BLaER1 treated with 17β-estradiol and CSF1 and Interleukin-3, amounts not matched to agents 10 nM and 100 nM (cell line): ENCODE results near the gene TANGO2.

Source experiments
- H3K27ac ChIP-seq, 11 experiments: shearing (Covaris generic); formaldehyde crosslinking; 2 replicates each; pipeline ENCODE4 v1.8.1; 2022
- H3K27me3 ChIP-seq, 11 experiments: shearing (Covaris generic); formaldehyde crosslinking; 2 replicates each; pipeline ENCODE4 v1.8.1; 2022
- H3K36me3 ChIP-seq, 11 experiments: shearing (Covaris generic); formaldehyde crosslinking; 2 replicates each; pipeline ENCODE4 v1.8.1; 2022
- H3K4me1 ChIP-seq, 10 experiments: shearing (Covaris generic); formaldehyde crosslinking; 2 replicates each; pipeline ENCODE4 v1.8.1; 2022
- H3K4me2 ChIP-seq, 11 experiments: shearing (Covaris generic); formaldehyde crosslinking; 2 replicates each; pipeline ENCODE4 v1.8.1; 2022
- H3K4me3 ChIP-seq, 10 experiments: shearing (Covaris generic); formaldehyde crosslinking; 2 replicates each; pipeline ENCODE4 v1.8.1; 2022
- H3K9ac ChIP-seq, 11 experiments: shearing (Covaris generic); formaldehyde crosslinking; 2 replicates each; pipeline ENCODE4 v1.8.1; 2022
- H3K9me3 ChIP-seq, 11 experiments: shearing (Covaris generic); formaldehyde crosslinking; replicated peaks in 1 of 11; 2 replicates each; pipeline ENCODE4 v1.8.1; 2022
- H4K20me1 ChIP-seq, 11 experiments: shearing (Covaris generic); formaldehyde crosslinking; 2 replicates each; pipeline ENCODE4 v1.8.1; 2022
- Cebpa-rat ChIP-seq, 11 experiments: shearing (Covaris generic); IDR thresholded peaks; 2 replicates each; pipeline ENCODE4 v1.8.1; 2022

Gene TANGO2

GRCh38 chr22:20032407-20032991 lies 11.6 kb downstream of the TANGO2 start:
- TF ChIP-seq Cebpa-rat (IDR thresholded peaks at IDR 0.05), result no peak
- Histone ChIP-seq H3K27ac (peak overlapping the region in 9 of 11 experiments; percentile 40 to 95 (median 86); a peak in 18 of 22 replicates), H3K9me3 (peaks cover 0 to 43% (median 39%) of the 10 kb centered on the region in 11 experiments; a peak in 18 of 22 replicates), H4K20me1 (peaks cover 0 to 100% (median 13%) of the 10 kb centered on the region in 11 experiments; a peak in 13 of 22 replicates), H3K36me3 (peaks cover 21 to 59% (median 32%) of the 10 kb centered on the region in 11 experiments; a peak in 20 of 22 replicates), H3K4me1 (peaks cover 96 to 100% (median 98%) of the 10 kb centered on the region in 10 experiments), H3K4me3 (peak overlapping the region in 6 of 10 experiments; percentile 6 to 33 (median 26); a peak in 6 of 20 replicates), H3K4me2 (peak overlapping the region; percentile 43 to 94 (median 88)), H3K27me3 (no peaks in the 10 kb centered on the region), H3K9ac (peak overlapping the region in 9 of 11 experiments; percentile 16 to 81 (median 69); a peak in 17 of 22 replicates)

- H3K4me3 ChIP-seq, result peak overlapping the region in 5 of 10 experiments; percentile 2 to 35 (median 13); a peak in 6 of 20 replicates
- peak overlapping the region in 10 of 11 experiments; percentile 7 to 95 (median 83); a peak in 19 of 22 replicates for H3K27ac ChIP-seq
- H3K27me3 ChIP-seq, result no peaks in the 10 kb centered on the region
- peak overlapping the region in 10 of 11 experiments; percentile 16 to 81 (median 64); a peak in 17 of 22 replicates for H3K9ac ChIP-seq
- peaks cover 96 to 100% (median 99%) of the 10 kb centered on the region in 10 experiments for H3K4me1 ChIP-seq
- H3K9me3 ChIP-seq, result peaks cover 0 to 43% (median 39%) of the 10 kb centered on the region in 11 experiments; a peak in 18 of 22 replicates
- peaks cover 0 to 100% (median 11%) of the 10 kb centered on the region in 11 experiments; a peak in 11 of 22 replicates for H4K20me1 ChIP-seq
- TF ChIP-seq Cebpa-rat (IDR thresholded peaks at IDR 0.05), result no peak
- H3K36me3 ChIP-seq, result peaks cover 21 to 63% (median 32%) of the 10 kb centered on the region in 11 experiments; a peak in 20 of 22 replicates
- peak overlapping the region; percentile 43 to 94 (median 88) for H3K4me2 ChIP-seq
Measured at GRCh38 chr22:20033045-20033706, 12.3 kb downstream of the TANGO2 start.

DNA sequence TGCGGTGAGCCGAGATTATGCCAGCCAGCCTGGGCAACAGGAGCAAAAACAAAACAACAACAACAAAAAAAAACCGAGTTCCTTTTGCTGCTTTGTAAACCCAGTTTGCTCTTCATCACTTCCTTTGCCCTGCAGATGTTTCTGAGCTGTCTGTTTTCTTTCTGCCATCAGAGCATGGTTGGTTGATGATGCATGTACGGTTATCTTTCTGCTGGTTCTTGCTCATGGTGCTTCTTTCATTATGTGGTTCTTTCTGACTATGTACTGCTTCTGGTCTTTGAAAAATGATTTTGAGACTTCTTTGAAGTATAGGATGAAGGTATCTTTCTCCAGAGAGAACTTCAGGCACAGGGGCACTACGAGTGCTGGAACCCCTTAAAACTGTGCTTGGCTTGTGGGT lies 13.2 kb downstream of the TANGO2 start:
- H3K9ac ChIP-seq, result peak overlapping the region in 9 of 11 experiments; percentile 18 to 82 (median 69); a peak in 16 of 22 replicates
- TF ChIP-seq Cebpa-rat (IDR thresholded peaks at IDR 0.05), result peak in 1 of 11 experiments; percentile 31; a peak in 2 of 22 replicates
- H3K4me1 ChIP-seq, result peaks cover 91 to 100% (median 98%) of the 10 kb centered on the region in 10 experiments
- peaks cover 0 to 43% (median 39%) of the 10 kb centered on the region in 11 experiments; a peak in 18 of 22 replicates for H3K9me3 ChIP-seq
- peak overlapping the region; percentile 43 to 94 (median 88); a peak in 19 of 22 replicates for H3K4me2 ChIP-seq
- H3K27ac ChIP-seq, result peak overlapping the region in 10 of 11 experiments; percentile 6 to 95 (median 83); a peak in 19 of 22 replicates
- H3K4me3 ChIP-seq, result peak overlapping the region in 7 of 10 experiments; percentile 18 to 46 (median 34); a peak in 9 of 20 replicates
- peaks cover 0 to 100% (median 5%) of the 10 kb centered on the region in 11 experiments; a peak in 10 of 22 replicates for H4K20me1 ChIP-seq
- H3K27me3 ChIP-seq, result no peaks in the 10 kb centered on the region
- H3K36me3 ChIP-seq, result peaks cover 21 to 73% (median 39%) of the 10 kb centered on the region in 11 experiments; a peak in 20 of 22 replicates

- Histone ChIP-seq H3K27ac (peak overlapping the region in 8 of 11 experiments; percentile 75 to 95 (median 89); a peak in 17 of 22 replicates), H3K4me3 (peak overlapping the region in 7 of 10 experiments; percentile 18 to 46 (median 35); a peak in 11 of 20 replicates), H3K4me1 (peaks cover 78 to 100% (median 98%) of the 10 kb centered on the region in 10 experiments), H3K9ac (peak overlapping the region in 7 of 11 experiments; percentile 22 to 82 (median 79); a peak in 12 of 22 replicates), H3K4me2 (peak overlapping the region; percentile 56 to 94 (median 88); a peak in 20 of 22 replicates), H3K9me3 (peaks cover 0 to 43% (median 39%) of the 10 kb centered on the region in 11 experiments; a peak in 18 of 22 replicates), H3K36me3 (peaks cover 29 to 87% (median 49%) of the 10 kb centered on the region in 11 experiments; a peak in 21 of 22 replicates), H4K20me1 (peaks cover 0 to 100% (median 0%) of the 10 kb centered on the region in 11 experiments; a peak in 9 of 22 replicates), H3K27me3 (no peaks in the 10 kb centered on the region)
- TF ChIP-seq Cebpa-rat (IDR thresholded peaks at IDR 0.05), result no peak
Measured at GRCh38 chr22:20035375-20036083, 14.6 kb downstream of the TANGO2 start.

- H3K4me2 ChIP-seq, result peak overlapping the region; percentile 60 to 94 (median 88); a peak in 21 of 22 replicates
- H3K27ac ChIP-seq, result peak overlapping the region in 9 of 11 experiments; percentile 50 to 95 (median 86); a peak in 18 of 22 replicates
- peaks cover 0 to 43% (median 39%) of the 10 kb centered on the region in 11 experiments; a peak in 18 of 22 replicates for H3K9me3 ChIP-seq
- H3K27me3 ChIP-seq, result no peaks in the 10 kb centered on the region
- TF ChIP-seq Cebpa-rat (IDR thresholded peaks at IDR 0.05), result no peak
- peak overlapping the region in 4 of 10 experiments; percentile 18 to 46 (median 39); a peak in 6 of 20 replicates for H3K4me3 ChIP-seq
- H3K9ac ChIP-seq, result peak overlapping the region in 7 of 11 experiments; percentile 59 to 82 (median 79); a peak in 10 of 22 replicates
- peaks cover 34 to 92% (median 54%) of the 10 kb centered on the region in 11 experiments; a peak in 21 of 22 replicates for H3K36me3 ChIP-seq
- peaks cover 74 to 98% (median 96%) of the 10 kb centered on the region in 10 experiments for H3K4me1 ChIP-seq
- peaks cover 0 to 100% (median 0%) of the 10 kb centered on the region in 11 experiments; a peak in 9 of 22 replicates for H4K20me1 ChIP-seq
Measured at GRCh38 chr22:20036084-20036482, 15.2 kb downstream of the TANGO2 start.

- H3K9ac ChIP-seq, result peak overlapping the region in 9 of 11 experiments; percentile 25 to 82 (median 69); a peak in 17 of 22 replicates
- H3K4me1 ChIP-seq, result peaks cover 67 to 92% (median 89%) of the 10 kb centered on the region in 10 experiments
- peaks cover 0 to 43% (median 39%) of the 10 kb centered on the region in 11 experiments; a peak in 18 of 22 replicates for H3K9me3 ChIP-seq
- H3K36me3 ChIP-seq, result peaks cover 35 to 91% (median 54%) of the 10 kb centered on the region in 11 experiments
- TF ChIP-seq Cebpa-rat (IDR thresholded peaks at IDR 0.05), result no peak
- H4K20me1 ChIP-seq, result peaks cover 0 to 100% (median 0%) of the 10 kb centered on the region in 11 experiments; a peak in 9 of 22 replicates
- peak overlapping the region in 9 of 11 experiments; percentile 50 to 95 (median 86); a peak in 18 of 22 replicates for H3K27ac ChIP-seq
- H3K4me2 ChIP-seq, result peak overlapping the region; percentile 60 to 94 (median 88)
- H3K27me3 ChIP-seq, result no peaks in the 10 kb centered on the region
- peak overlapping the region in 5 of 10 experiments; percentile 18 to 46 (median 35); a peak in 7 of 20 replicates for H3K4me3 ChIP-seq
Measured at GRCh38 chr22:20036535-20037392, 15.9 kb downstream of the TANGO2 start.
